Psoas muscle (tissue), 8 donors: ENCODE data around the gene TIMM44. TPM values are rescaled to one million over a fixed set of nuclear protein-coding genes. Genes with fewer than 3 reads are reported as not detected.

ENCODE experiments used
- ATAC-seq, 4 donors: fragments of 200-7000 bp; cut with Tn5 transposase; one replicate each; pipeline ENCODE4 v1.9.1; 2020; ENCODE audit warnings: moderate library complexity in 3 of 4, mild to moderate bottlenecking in 2 of 4
- DNase-seq, 2 donors: peaks; one replicate each; pipeline ENCODE4 v3.0.0-alpha.2; 2020
- H3K27ac ChIP-seq: fragments of 200-600 bp; one replicate; pipeline ENCODE4 v1.8.0; 2022
- H3K27me3 ChIP-seq, 3 donors: fragments of 200-600 bp in 1 of 3; one replicate each; pipeline versions ENCODE4 v1.6.1 to v1.8.0; 2013 to 2022; ENCODE audit warnings: low read length in 2 of 3, mild to moderate bottlenecking in 2 of 3, moderate library complexity in 1 of 3; ENCODE audit not compliant: insufficient read depth in 3 of 3
- H3K36me3 ChIP-seq, 2 donors: fragments of 200-600 bp in 1 of 2; one replicate each; pipeline versions ENCODE4 v1.6.1 to v1.8.0; 2013 to 2022; ENCODE audit warnings: low read depth in 1 of 2, mild to moderate bottlenecking in 1 of 2, moderate library complexity in 1 of 2; ENCODE audit not compliant: insufficient read depth in 1 of 2
- H3K4me1 ChIP-seq: fragments of 200-600 bp; one replicate; pipeline ENCODE4 v1.8.0; 2022
- H3K4me3 ChIP-seq: fragments of 200-600 bp; one replicate; pipeline ENCODE4 v1.8.0; 2022; ENCODE audit warnings: mild to moderate bottlenecking
- H3K9me3 ChIP-seq: fragments of 200-600 bp; one replicate; pipeline ENCODE4 v1.8.0; 2022
- CTCF ChIP-seq: fragments of 200-600 bp; IDR thresholded peaks from one replicate; pipeline ENCODE4 v1.8.0; 2022; ENCODE audit warnings: antibody characterized with exemption
- WGBS, 3 donors: extraction: QIAGEN DNeasy Blood & Tissue Kit; methylation state at CpG; one replicate each; pipeline versions ENCODE4 v1.1.6 to v1.1.7; 2013; 5-methylcytosine and 5-hydroxymethylcytosine counted together
- intact Hi-C, 2 donors: fragments of 100-400 bp; cut with DNase I; formaldehyde crosslinking; loops; one replicate each; pipeline versions ENCODE4 v1.11.0 to v1.14.2; 2022
- polyA plus RNA-seq, 3 donors: library from polyadenylated mRNA; stranded (reverse); fragments of 200-250 nt; gene quantifications; one replicate each; pipeline ENCODE4 v1.2.3, GENCODE V29; 2013
- total RNA-seq, 4 donors: library from RNA; stranded (reverse); fragmentation: NEBNext Ultra II Directional in 2 of 4; extraction: Animal tissue kit (Norgen Biotek cat#: 25700) in 2 of 4; gene quantifications; one replicate each; pipeline versions ENCODE4 v1.2.1 to v1.2.4, GENCODE V29; 2021 to 2023
- donor health status: healthy with polysubstance abuse.
- donor health status: DM: no; HTN: no; CAD: no; lungs with moderate emphysema.
- donor health status: Bipolar disorder and iron deficiency.
- donor health status: healthy.
- donor health status: DM: yes; HTN: yes; CAD: no.
- donor health status: DM: no; HTN: no; CAD: no.
- donor health status: DM: no; HTN: no; CAD: no.
- donor health status: DM: yes; HTN: yes; CAD: no.

Gene TIMM44
- total and polyA plus RNA-seq, 7 donors: 67.0 to 173 (median 95.1) TPM

GRCh38 chr19:7914598-7915045 lies 28.8 kb downstream of the TIMM44 start, which contains the start of gene TGFBR3L:
TGFBR3L (plus strand) TSS chr19:7914830.
- H3K9me3 ChIP-seq: no peaks in the 10 kb centered on the region
- ATAC-seq: peak; percentile 6 to 16 (median 8)
- no peak within 1 kb of the TSS for H3K27ac ChIP-seq
- WGBS, 3 donors: 27 to 54% (median 31%) methylated on average over 9 to 12 of the region's 12 CpGs
- H3K27me3 ChIP-seq: peaks cover 0 to 14% (median 5%) of the 10 kb centered on the region in 3 donors
- peak in 1 of 2 donors; percentile 30 for DNase-seq
- peaks cover 14% of the 10 kb centered on the region for H3K4me1 ChIP-seq
- peak within 1 kb of the TSS; percentile 82 for H3K4me3 ChIP-seq
- TF ChIP-seq CTCF: no peak
- peaks cover 4 to 33% of the 10 kb centered on the region in 2 donors for H3K36me3 ChIP-seq
- intact Hi-C loops: no loop called here

- intact Hi-C loops: no loop called here
- 41 to 56% (median 46%) methylated on average over 11 to 12 of the region's 12 CpGs for WGBS, 3 donors
- H3K27ac ChIP-seq: no peak overlapping the region
- H3K9me3 ChIP-seq: no peaks in the 10 kb centered on the region
- H3K4me1 ChIP-seq: peaks cover 14% of the 10 kb centered on the region
- peaks cover 0 to 14% (median 5%) of the 10 kb centered on the region in 3 donors for H3K27me3 ChIP-seq
- no peak for TF ChIP-seq CTCF
- H3K4me3 ChIP-seq: no peak overlapping the region
- ATAC-seq (no peak), DNase-seq (no peak)
- peaks cover 4 to 38% of the 10 kb centered on the region in 2 donors for H3K36me3 ChIP-seq
Measured at GRCh38 chr19:7914099-7914498, 29.4 kb downstream of the TIMM44 start.

GRCh38 chr19:7913652-7914051 lies 29.8 kb downstream of the TIMM44 start:
- intact Hi-C loops: no loop called here
- peaks cover 4 to 40% of the 10 kb centered on the region in 2 donors for H3K36me3 ChIP-seq
- H3K27ac ChIP-seq: no peak overlapping the region
- peaks cover 0 to 14% (median 5%) of the 10 kb centered on the region in 3 donors for H3K27me3 ChIP-seq
- DNase-seq: no peak
- H3K4me3 ChIP-seq: no peak overlapping the region
- TF ChIP-seq CTCF: no peak
- no peaks in the 10 kb centered on the region for H3K9me3 ChIP-seq
- ATAC-seq: no peak
- WGBS, 3 donors: 80 to 89% (median 84%) methylated on average over 10 of the region's 10 CpGs
- peaks cover 13% of the 10 kb centered on the region for H3K4me1 ChIP-seq

GRCh38 chr19:7912697-7913564 lies 30.5 kb downstream of the TIMM44 start:
- no peaks in the 10 kb centered on the region for H3K9me3 ChIP-seq
- H3K36me3 ChIP-seq: peaks cover 4 to 40% of the 10 kb centered on the region in 2 donors
- no peak for TF ChIP-seq CTCF
- intact Hi-C loops: no loop called here
- H3K4me3 ChIP-seq: no peak overlapping the region
- 87 to 93% (median 93%) methylated on average over 36 to 39 of the region's 39 CpGs for WGBS, 3 donors
- H3K4me1 ChIP-seq: peaks cover 8% of the 10 kb centered on the region
- no peak for ATAC-seq
- no peak overlapping the region for H3K27ac ChIP-seq
- H3K27me3 ChIP-seq: peaks cover 0 to 13% (median 5%) of the 10 kb centered on the region in 3 donors
- DNase-seq: peak in 1 of 2 donors; percentile 54
